Ecto neural progenitor cell (in vitro differentiated cells): ENCODE measurements around the gene PCDHAC1.
"Not testable (repeated sequence)": the region's sequence is repeated elsewhere in the genome, so short reads cannot be mapped to it uniquely, and the experiment has no call there.

Source experiments
- DNase-seq: peaks from one replicate; pipeline ENCODE4 v3.0.0-alpha.2; 2018; ENCODE audit warnings: low spot score

PCDHAC1 gene, protein sequence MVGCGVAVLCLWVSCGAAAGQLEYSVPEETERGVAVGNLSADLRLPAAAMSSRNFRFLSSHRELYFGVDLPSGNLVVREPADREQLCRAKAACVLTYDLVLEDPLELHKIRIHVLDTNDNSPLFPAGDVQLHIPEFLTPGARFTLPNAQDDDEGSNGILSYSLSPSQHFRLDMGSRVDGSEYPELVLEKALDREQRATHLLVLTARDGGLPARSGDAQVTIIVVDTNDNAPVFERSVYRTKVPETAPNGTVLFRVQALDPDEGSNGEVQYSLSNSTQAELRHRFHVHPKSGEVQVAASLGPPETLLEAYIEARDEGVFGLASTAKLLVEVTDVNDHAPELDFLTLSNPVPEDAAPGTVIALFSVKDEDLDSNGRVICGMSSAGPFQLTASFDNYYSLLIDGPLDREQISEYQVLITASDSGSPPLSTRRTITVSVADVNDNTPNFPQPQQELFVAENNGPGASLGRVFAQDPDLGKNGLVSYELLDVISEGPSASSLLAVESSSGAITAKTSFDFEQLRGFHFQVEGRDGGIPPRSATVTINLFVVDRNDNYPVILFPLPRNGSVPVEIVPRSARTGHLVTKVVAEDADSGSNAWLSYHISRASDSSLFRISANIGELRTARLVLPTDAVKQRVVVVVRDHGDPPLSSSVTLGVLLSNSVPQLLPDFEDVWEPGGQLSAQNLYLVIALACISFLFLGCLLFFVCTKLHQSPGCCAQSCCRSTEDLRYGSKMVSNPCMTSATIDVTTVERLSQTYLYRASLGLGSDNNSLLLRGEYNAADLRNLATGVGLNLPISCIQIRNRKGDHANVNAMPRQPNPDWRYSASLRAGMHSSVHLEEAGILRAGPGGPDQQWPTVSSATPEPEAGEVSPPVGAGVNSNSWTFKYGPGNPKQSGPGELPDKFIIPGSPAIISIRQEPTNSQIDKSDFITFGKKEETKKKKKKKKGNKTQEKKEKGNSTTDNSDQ

DNA sequence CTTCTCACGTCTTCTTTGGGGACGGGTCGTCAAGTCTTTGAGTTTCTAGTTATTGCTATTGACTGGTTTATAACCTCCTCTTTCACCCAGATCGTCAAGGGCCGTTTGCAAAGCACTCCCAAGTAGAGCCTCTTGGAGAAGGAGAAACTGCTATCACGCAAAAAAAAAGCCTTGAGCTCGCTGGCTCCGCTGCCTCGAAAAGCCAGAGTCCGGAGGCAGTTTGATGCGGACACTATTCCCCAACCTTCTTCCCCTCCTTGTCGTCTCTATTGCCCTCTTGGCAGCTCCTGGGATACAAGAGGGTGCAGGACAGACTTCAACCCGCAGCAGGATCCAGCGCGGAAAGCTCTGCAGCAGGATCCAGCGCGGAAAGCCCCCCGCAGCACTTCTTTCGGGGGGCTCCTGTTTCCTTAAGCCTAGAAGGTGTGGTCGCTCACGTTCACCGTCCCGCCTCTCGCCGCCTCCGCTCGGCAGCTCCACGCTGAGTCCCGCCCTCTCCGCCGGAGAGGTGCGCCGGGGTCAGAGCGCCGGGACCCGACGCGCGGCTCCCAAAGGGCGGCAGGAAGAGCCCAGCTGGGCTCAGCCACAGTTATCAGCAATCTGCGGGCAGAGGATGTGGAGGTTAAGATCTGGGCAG lies at the start of gene PCDHAC1:
Gene PCDHAC1, plus strand, starts transcription at position 494 of the 637 bp plus-strand sequence. CDS start 594 bp downstream, outside the sequence.
- DNase-seq = no peak

DNA sequence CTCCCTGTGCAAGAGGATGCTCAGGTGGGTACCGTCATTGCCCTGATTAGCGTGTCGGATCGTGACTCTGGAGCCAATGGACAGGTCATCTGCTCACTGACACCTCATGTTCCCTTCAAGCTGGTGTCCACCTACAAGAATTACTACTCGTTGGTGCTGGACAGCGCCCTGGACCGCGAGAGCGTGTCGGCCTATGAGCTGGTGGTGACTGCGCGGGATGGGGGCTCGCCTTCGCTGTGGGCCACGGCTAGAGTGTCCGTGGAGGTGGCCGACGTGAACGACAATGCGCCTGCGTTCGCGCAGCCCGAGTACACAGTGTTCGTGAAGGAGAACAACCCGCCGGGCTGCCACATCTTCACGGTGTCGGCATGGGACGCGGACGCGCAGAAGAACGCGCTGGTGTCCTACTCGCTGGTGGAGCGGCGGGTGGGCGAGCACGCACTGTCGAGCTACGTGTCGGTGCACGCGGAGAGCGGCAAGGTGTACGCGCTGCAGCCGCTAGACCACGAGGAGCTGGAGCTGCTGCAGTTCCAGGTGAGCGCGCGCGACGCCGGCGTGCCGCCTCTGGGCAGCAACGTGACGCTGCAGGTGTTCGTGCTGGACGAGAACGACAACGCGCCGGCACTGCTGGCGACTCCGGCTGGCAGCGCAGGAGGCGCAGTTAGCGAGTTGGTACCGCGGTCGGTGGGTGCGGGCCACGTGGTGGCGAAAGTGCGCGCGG lies 49.4 kb upstream of the PCDHAC1 start:
- not testable (repeated sequence) for DNase-seq

DNA sequence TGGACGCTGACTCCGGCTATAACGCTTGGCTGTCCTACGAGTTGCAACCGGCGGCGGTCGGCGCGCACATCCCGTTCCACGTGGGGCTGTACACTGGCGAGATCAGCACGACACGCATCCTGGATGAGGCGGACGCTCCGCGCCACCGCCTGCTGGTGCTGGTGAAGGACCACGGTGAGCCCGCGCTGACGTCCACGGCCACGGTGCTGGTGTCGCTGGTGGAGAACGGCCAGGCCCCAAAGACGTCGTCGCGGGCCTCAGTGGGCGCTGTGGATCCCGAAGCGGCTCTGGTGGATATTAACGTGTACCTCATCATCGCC lies 48.9 kb upstream of the PCDHAC1 start:
- DNase-seq = no peak

DNA sequence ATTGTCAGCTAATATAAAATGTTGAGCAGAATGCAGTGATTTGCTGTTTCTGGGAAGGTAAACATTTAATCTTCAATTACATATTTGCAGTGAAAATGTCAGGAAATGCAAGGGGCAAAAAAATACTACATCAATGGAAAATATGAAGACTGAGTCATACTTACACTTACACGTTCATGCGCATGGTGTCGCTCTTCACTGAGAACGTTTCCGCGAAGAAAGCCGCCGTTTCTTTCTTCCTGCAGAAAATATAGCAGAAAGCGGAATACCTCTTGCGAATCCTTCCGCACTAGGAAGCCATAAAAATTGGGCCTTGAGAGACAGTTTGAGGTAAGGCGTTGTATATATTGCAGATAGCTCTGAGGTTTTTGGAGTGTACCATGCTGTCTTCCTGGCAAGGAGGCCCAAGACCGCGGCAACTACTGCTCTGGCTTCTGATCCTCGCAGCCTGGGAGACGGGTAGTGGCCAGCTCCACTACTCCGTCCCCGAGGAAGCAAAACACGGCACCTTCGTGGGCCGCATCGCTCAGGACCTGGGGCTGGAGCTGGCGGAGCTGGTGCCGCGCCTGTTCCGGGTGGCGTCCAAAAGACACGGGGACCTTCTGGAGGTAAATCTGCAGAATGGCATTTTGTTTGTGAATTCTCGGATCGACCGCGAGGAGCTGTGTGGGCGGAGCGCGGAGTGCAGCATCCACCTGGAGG lies 44.1 kb upstream of the PCDHAC1 start, which contains the start of gene PCDHA13:
Gene PCDHA13, plus strand, starts transcription at position 236 of the 702 bp plus-strand sequence. Its CDS starts 145 bp downstream, at position 381.
- peak; percentile 47 for DNase-seq

DNA sequence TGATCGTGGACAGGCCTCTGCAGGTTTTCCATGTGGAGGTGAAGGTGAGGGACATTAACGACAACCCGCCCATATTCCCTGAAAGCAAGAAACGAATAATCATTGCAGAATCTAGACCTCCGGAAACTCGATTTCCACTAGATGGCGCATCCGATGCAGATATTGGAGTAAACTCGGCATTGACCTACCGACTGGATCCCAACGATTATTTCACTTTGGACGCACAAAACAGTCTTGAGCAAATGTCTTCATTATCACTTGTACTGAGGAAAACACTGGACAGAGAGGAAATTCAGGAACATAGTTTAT lies 43.6 kb upstream of the PCDHAC1 start:
- DNase-seq = peak; percentile 51

DNA sequence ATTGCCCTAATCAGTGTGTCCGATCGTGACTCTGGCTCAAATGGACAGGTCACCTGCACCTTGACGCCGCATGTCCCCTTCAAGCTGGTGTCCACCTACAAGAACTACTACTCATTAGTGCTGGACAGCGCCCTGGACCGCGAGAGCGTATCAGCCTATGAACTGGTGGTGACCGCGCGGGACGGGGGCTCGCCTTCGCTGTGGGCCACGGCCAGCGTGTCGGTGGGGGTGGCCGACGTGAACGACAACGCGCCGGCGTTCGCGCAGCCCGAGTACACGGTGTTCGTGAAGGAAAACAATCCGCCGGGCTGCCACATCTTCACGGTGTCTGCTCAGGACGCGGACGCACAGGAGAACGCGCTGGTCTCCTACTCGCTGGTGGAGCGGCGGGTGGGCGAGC lies 42.7 kb upstream of the PCDHAC1 start:
- no peak for DNase-seq

DNA sequence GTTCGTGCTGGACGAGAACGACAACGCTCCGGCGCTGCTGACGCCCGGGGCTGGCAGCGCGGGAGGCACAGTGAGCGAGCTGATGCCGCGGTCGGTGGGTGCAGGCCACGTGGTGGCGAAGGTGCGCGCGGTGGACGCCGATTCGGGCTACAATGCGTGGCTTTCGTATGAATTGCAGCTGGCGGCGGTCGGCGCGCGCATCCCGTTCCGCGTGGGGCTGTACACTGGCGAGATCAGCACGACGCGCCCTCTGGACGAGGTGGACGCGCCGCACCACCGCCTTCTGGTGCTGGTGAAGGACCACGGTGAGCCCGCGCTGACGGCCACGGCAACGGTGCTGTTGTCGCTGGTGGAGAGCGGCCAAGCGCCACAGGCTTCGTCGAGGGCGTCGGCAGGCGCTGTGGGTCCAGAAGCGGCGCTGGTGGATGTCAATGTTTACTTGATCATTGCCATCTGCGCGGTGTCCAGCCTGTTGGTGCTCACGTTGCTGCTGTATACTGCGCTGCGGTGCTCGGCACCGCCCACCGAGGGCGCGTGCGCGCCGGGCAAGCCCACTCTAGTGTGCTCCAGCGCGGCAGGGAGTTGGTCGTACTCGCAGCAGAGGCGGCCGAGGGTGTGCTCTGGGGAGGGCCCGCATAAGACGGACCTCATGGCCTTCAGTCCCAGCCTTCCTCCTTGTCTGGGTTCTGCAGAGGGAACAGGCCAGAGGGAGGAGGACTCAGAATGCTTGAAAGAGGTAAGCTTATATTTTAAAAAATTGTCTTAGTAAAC lies 42.0 kb upstream of the PCDHAC1 start:
- no peak for DNase-seq

DNA sequence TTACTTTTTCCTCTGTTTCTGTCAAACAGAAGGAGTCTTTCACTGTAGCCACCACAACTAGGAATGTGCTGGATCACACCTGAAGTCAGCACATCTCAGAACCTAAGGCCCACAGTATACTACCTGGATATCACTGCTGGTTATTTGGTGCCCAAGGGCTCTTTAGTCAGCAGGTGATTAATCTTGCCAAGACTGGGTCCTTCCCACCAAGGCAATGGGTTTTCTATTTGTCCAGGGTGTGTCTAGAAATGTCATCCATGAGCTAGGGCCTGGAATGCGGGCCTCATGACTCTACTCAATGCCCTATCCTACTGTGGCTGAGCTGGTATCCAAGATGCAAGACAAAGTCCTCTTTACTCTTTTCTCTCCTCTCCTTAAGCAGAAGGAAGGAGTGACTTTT lies 9.8 kb upstream of the PCDHAC1 start:
- no peak for DNase-seq

DNA sequence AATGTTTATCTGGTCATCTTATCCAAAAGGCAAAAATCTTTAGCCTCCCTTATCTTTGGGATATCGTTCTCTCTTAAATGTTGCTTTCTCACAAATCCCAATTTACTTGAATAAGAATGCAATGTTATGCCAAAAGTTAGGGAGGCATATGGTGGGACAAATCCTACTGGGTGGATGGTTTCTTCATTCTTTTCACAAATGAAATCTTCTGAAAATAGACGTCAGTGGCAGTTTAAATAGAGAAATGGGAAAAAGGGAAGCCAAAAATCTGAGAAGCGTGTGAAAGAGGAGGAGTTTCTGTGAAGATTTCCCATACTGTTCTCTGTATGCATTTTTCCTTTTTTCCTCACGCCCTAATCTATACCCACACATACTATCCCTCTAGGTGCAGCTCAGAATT lies 2.5 kb upstream of the PCDHAC1 start:
- no peak for DNase-seq

DNA sequence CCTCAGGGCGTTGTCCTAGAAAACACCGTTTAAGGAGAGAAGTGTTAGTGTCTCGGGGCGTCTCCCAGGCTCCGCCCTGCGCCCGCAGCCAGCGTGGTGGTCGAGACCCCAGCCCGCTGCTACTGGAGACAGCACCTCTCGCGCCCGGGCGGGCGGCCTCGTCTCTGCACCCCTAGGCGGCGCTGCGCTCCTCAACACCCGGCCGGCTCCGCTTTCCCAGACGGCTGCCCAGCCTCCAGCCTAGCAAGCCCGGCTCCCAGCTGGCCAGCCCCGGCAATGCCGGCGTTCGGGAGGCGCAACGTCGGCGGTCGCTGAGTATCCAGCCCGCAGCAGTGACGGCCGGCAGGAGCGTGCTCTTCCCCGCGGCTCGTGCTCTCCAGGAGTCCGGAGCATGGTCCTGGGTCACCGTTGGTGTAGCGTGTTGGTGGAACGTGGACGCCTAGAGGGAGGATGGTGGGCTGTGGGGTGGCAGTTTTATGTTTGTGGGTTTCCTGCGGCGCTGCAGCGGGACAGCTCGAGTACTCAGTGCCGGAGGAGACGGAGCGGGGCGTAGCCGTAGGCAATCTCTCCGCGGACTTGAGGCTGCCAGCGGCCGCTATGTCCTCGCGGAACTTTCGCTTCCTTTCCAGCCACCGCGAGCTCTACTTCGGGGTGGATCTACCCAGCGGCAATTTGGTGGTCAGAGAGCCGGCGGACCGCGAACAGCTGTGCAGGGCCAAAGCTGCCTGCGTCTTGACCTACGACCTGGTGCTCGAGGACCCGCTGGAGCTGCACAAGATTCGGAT lies 536 bp downstream of the PCDHAC1 start:
- peak; percentile 97 for DNase-seq

DNA sequence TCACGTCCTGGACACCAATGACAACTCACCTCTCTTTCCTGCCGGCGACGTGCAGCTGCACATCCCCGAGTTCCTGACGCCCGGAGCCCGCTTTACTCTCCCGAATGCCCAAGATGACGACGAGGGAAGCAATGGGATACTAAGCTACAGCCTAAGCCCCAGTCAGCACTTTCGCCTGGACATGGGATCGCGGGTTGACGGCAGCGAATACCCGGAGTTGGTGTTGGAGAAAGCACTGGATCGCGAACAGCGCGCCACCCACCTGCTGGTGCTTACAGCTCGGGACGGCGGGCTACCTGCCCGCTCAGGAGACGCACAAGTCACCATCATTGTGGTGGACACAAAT lies 1.1 kb downstream of the PCDHAC1 start:
- DNase-seq = peak; percentile 60

DNA sequence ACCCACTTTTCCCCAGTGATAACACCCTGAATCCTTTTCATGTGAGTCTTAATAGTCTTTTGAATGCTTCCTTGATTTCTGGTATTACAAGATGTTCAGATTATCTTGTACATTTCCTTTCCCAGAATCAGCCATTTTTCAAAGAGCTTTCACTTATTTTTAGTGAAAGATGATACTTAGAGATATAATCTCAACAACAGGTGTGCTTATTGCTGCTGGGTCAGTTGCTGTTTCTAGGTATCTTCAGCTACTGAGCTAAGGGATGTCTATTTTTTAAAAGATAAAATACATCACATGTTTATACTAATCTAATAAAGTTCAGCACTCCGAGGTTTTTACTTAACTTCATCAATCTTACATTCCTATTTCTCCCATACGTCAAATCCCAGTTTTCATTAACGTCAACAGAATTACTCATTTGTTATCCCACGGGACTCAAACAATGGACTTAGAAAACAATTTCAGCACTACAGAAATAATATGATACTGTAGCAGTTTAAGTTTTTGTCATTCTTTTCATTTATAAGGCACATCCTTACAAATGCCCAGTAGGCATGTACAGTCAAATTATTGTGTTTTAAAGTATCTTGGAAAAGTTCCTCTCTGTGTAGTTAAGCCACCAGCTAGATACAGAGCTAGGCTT lies 9.0 kb downstream of the PCDHAC1 start:
- no peak for DNase-seq

DNA sequence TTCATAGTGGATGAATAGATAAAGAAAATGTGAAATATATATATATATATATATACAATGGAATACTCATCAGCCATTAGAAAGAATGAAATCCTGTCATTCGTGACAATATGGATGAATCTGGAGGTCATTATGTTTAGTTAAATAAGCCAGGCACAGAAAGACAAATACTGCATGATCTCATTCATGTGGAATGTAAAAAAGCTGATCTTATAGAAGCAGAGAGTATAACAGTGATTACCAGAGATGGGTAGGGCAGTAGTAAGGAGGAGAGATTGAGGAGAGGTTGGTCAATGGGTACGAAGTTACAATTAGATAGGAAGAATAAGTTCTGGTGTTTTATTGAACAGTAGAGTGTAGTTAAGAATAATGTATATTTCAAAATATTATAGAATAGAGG lies 20.5 kb downstream of the PCDHAC1 start:
- no peak for DNase-seq

DNA sequence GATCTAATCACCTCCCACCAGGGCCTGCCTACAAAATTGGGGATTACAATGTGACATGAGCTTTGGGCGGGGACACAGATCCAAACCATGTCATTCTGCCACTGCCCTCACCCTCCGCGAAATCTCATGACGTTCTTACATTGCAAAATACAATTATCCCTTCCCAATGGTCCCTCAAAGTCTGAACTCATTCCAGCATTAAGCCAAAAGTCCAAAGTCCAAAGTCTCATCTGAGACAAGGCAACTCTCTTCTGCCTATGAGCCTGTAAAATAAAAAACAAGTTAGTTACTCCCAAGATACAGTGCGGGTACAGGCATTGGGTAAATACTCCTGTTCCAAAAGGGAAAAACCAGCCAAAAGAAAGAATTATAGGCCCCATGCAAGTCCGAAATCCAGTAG lies 25.5 kb downstream of the PCDHAC1 start:
- no peak for DNase-seq

DNA sequence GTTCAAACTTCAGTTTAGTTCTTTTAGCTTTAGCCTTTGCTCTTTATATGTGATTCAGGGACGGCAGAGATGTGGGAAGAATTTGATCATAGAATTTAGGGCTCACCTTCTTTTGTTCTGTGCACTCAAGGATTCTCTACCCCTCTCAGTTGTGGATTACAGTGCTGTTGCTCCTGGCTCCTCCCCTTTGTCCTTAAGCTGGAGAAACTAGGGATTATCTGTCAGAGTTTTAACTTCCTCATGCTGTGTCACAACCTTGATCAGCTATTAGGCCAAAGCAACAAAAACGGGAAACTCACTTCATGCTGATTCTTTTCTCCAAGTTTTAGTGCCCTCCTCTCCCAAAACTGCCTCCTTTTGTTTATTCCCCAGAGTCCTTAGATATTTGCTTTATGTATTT lies 27.1 kb downstream of the PCDHAC1 start:
- no peak for DNase-seq

DNA sequence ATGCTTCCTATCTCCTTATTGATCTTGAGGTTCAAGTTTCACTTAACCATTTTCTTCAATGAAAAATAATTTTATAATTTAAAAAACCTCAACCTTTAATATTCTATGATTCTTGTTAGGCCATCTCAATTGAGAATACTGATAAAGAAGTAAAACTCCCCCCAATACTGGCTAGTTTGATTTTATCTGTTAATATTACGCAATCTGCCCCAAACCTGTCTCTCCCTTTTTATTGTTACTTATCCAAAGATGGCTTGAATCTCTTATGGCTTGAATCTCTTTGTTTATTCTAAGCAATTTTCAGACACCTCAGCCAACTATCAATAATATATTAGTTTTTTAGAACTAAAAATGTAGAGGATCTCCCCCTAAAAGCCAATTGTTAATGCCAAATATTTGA lies 36.1 kb downstream of the PCDHAC1 start:
- DNase-seq = no peak

DNA sequence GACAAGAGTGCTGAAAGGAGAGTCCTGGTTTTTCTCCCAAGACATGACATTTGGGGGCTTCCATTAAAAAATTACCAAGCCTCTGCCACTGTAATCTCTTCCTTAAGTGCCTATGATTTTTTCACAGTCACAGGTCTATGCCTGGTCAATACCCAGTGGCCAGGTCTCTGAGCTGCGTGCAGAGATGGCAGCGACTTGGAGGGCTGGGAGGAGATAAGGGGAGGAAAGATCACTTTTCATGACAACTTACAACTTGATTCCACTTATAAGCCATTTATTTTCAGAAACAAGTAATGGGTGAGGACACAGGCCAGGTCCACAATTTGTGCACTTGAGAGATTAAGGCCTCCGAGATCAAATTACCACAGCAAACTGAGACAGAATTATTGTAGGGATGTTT lies 38.3 kb downstream of the PCDHAC1 start:
- DNase-seq = no peak

DNA sequence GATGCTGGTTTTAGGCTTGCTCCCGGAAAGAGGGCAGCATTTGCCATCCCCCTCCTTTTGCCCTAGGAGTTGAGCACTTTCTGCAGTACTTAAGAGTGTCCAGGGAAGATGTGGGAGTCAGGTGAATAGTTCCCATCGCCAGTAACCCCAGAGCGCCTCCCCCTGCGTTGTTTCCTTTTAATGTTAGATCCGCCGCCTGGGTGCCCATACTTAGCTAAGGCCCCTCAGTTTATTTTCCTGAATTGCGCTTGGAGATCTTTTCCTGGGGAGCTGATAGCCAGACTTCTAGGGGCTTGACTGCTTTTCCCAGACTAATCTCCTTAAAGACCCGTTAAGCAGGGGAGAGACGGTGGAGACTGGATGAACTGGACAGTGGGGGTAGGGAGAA lies 39.8 kb downstream of the PCDHAC1 start:
- no peak for DNase-seq
